Panc1 (cell line): ENCODE results near the gene SEMA4A. TPM values are rescaled to one million over a fixed set of nuclear protein-coding genes. Genes with fewer than 3 reads are reported as not detected.

Experiments used
- total RNA-seq: library from RNA; stranded (reverse); gene quantifications from one replicate; pipeline ENCODE4 v1.2.1, GENCODE V29; 2021; ENCODE audit not compliant: unreplicated experiment

Gene SEMA4A
- total RNA-seq, 1 experiment from 2014 or later: 0.21 TPM

Other genes starting within 250 kb of the SEMA4A start
- 28.1 TPM for gene RIT1, start 242.2 kb upstream of the SEMA4A start, total RNA-seq
- gene KHDC4, start 219.2 kb upstream of the SEMA4A start, total RNA-seq: 80.4 TPM
- 8.0 TPM for gene RXFP4, start 211.9 kb upstream of the SEMA4A start, total RNA-seq
- gene ARHGEF2, start 175.0 kb upstream of the SEMA4A start, total RNA-seq: 87.0 TPM
- gene SSR2, start 132.6 kb upstream of the SEMA4A start, total RNA-seq: 252 TPM
- 60.0 TPM for gene UBQLN4, start 99.8 kb upstream of the SEMA4A start, total RNA-seq
- 63.4 TPM for gene LAMTOR2, start 98.8 kb upstream of the SEMA4A start, total RNA-seq
- gene RAB25, start 92.4 kb upstream of the SEMA4A start, total RNA-seq: not detected
- 15.8 TPM for gene MEX3A, start 71.1 kb upstream of the SEMA4A start, total RNA-seq
- gene LMNA, start 38.9 kb upstream of the SEMA4A start, total RNA-seq: 691 TPM
- 33.0 TPM for gene SLC25A44, start 40.5 kb downstream of the SEMA4A start, total RNA-seq
- 57.5 TPM for gene PMF1, start 59.4 kb downstream of the SEMA4A start, total RNA-seq
- gene BGLAP, start 88.6 kb downstream of the SEMA4A start, total RNA-seq: 0.67 TPM
- gene PAQR6, start 94.5 kb downstream of the SEMA4A start, total RNA-seq: 0.92 TPM
- 117 TPM for gene SMG5, start 129.2 kb downstream of the SEMA4A start, total RNA-seq
- 5.5 TPM for gene TMEM79, start 130.7 kb downstream of the SEMA4A start, total RNA-seq
- 60.2 TPM for gene GLMP, start 142.1 kb downstream of the SEMA4A start, total RNA-seq
- 0.28 TPM for gene VHLL, start 145.7 kb downstream of the SEMA4A start, total RNA-seq
- 451 TPM for gene CCT3, start 184.7 kb downstream of the SEMA4A start, total RNA-seq
- gene TSACC, start 184.9 kb downstream of the SEMA4A start, total RNA-seq: 3.6 TPM
- 0.28 TPM for gene RHBG, start 215.6 kb downstream of the SEMA4A start, total RNA-seq